ENCODE data around the gene CERCAM.

DNA sequence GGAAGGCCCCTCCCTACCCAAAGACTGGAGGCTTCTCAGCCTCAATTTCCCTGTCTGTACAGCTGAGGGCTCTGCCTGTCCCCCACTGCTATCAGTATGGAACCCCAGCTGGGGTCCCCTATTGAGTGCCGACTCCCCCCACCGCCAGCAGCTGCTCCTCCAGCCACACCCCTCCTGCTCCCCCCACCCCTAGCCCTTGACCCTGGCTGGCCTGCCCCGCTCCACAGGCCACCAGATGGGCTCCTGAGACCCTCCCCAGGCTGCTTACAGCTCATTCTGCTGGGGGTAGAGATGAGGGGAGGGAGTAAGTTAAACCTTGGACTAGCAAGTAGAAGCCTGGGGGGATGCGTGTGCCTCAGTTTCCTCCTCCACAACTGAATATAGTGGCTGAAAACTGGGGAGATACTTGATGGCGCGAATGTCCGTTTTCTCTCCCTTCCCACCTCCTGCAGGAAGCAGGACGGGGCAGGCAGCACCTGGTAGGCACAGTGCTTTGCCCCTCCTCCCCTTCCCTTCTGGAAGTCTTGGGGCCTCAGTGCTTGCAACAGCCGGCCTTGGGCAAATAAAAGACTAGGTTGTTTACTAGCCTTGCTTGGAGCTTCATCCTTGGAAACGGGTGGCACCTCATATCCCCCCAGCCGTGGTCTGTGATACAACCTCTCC, 30.4 kb upstream of the CERCAM start:
- TF ChIP-seq ZNF207 (IDR thresholded peaks at IDR 0.05; ENCODE audit: borderline replicate concordance) = no peak
- TF ChIP-seq EZH2 (conservative IDR thresholded peaks at IDR 0.05; ENCODE audit: low read depth, low read length) = no peak
- TF ChIP-seq, protein P1, sequence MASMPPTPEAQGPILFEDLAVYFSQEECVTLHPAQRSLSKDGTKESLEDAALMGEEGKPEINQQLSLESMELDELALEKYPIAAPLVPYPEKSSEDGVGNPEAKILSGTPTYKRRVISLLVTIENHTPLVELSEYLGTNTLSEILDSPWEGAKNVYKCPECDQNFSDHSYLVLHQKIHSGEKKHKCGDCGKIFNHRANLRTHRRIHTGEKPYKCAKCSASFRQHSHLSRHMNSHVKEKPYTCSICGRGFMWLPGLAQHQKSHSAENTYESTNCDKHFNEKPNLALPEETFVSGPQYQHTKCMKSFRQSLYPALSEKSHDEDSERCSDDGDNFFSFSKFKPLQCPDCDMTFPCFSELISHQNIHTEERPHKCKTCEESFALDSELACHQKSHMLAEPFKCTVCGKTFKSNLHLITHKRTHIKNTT (CRISPR knock-in tag; IDR thresholded peaks at IDR 0.05) = no peak
- no peak for TF ChIP-seq GTF3A (CRISPR knock-in tag; conservative IDR thresholded peaks at IDR 0.05)

Data from HepG2 (cell line).